H9 (cell line): ENCODE results near the gene DUSP7. TPM values are rescaled to one million over a fixed set of nuclear protein-coding genes. Genes with fewer than 3 reads are reported as not detected.

Experiments used
- DNase-seq: peaks from one replicate; pipeline ENCODE4 v3.0.0-alpha.2; 2017
- H2AFZ ChIP-seq: one replicate; pipeline ENCODE4 v1.6.1; 2013; ENCODE audit warnings: mild to moderate bottlenecking, low read length, control low read depth, moderate library complexity
- H2AK5ac ChIP-seq: 2 replicates; pipeline ENCODE4 v1.6.1; 2013; ENCODE audit warnings: low read length, control low read depth, mixed read lengths; ENCODE audit not compliant: insufficient read length
- H2BK120ac ChIP-seq: one replicate; pipeline ENCODE4 v1.6.1; 2013; ENCODE audit warnings: low read depth, mild to moderate bottlenecking, low read length, control low read depth, inconsistent platforms; ENCODE audit not compliant: poor library complexity, severe bottlenecking
- H2BK12ac ChIP-seq: 2 replicates; pipeline ENCODE4 v1.6.1; 2013; ENCODE audit warnings: low read length, control low read depth, mixed read lengths, low read depth; ENCODE audit not compliant: insufficient read length
- H2BK15ac ChIP-seq: 2 replicates; pipeline ENCODE4 v1.6.1; 2013; ENCODE audit warnings: low read depth, low read length, control low read depth
- H2BK20ac ChIP-seq: one replicate; pipeline ENCODE4 v1.6.1; 2013; ENCODE audit warnings: low read depth, mild to moderate bottlenecking, low read length, control low read depth, inconsistent platforms; ENCODE audit not compliant: poor library complexity, severe bottlenecking
- H2BK5ac ChIP-seq: 2 replicates; pipeline ENCODE4 v1.6.1; 2013; ENCODE audit warnings: low read length, control low read depth, mixed read lengths; ENCODE audit not compliant: insufficient read length
- H3K14ac ChIP-seq: 2 replicates; pipeline ENCODE4 v1.6.1; 2013; ENCODE audit warnings: low read length, control low read depth; ENCODE audit not compliant: insufficient read depth
- H3K18ac ChIP-seq: 2 replicates; pipeline ENCODE4 v1.6.1; 2013; ENCODE audit warnings: low read depth, mild to moderate bottlenecking, mixed read lengths, low read length, control low read depth; ENCODE audit not compliant: insufficient read length
- H3K23ac ChIP-seq: 2 replicates; pipeline ENCODE4 v1.6.1; 2013; ENCODE audit warnings: low read length, control low read depth, mixed read lengths, low read depth; ENCODE audit not compliant: insufficient read length
- H3K23me2 ChIP-seq: 2 replicates; pipeline ENCODE4 v1.6.1; 2013; ENCODE audit warnings: low read depth, mild to moderate bottlenecking, mixed read lengths, low read length, control low read depth; ENCODE audit not compliant: insufficient read length, poor library complexity, severe bottlenecking
- H3K27ac ChIP-seq: 2 replicates; pipeline ENCODE4 v1.5.1; 2013; ENCODE audit warnings: low read length, control low read depth, mixed read lengths, low read depth; ENCODE audit not compliant: insufficient read length
- H3K27me3 ChIP-seq: 2 replicates; pipeline ENCODE4 v1.6.1; 2013; ENCODE audit warnings: low read length, control low read depth, inconsistent platforms; ENCODE audit not compliant: insufficient read depth
- H3K4ac ChIP-seq: 2 replicates; pipeline ENCODE4 v1.6.1; 2013; ENCODE audit warnings: low read depth, mild to moderate bottlenecking, control low read depth, inconsistent platforms, low read length, moderate library complexity
- H3K4me1 ChIP-seq: 2 replicates; pipeline ENCODE4 v1.6.1; 2013; ENCODE audit warnings: low read length, control low read depth, inconsistent platforms; ENCODE audit not compliant: insufficient read depth
- H3K4me2 ChIP-seq: 2 replicates; pipeline ENCODE4 v1.6.1; 2013; ENCODE audit warnings: low read length, control low read depth, mixed read lengths; ENCODE audit not compliant: insufficient read length, insufficient read depth
- H3K56ac ChIP-seq: 2 replicates; pipeline ENCODE4 v1.6.1; 2013; ENCODE audit warnings: low read depth, mild to moderate bottlenecking, mixed read lengths, low read length, control low read depth; ENCODE audit not compliant: insufficient read length
- H3K79me1 ChIP-seq: 2 replicates; pipeline ENCODE4 v1.6.1; 2013; ENCODE audit warnings: low read depth, mild to moderate bottlenecking, moderate library complexity, low read length, control low read depth, inconsistent platforms; ENCODE audit not compliant: insufficient read depth, poor library complexity, severe bottlenecking
- H3K79me2 ChIP-seq: 2 replicates; pipeline ENCODE4 v1.6.1; 2013; ENCODE audit warnings: low read length, control low read depth, inconsistent platforms; ENCODE audit not compliant: insufficient read depth
- H3K9ac ChIP-seq: 2 replicates; pipeline ENCODE4 v1.6.1; 2013; ENCODE audit warnings: low read length, control low read depth, mixed read lengths; ENCODE audit not compliant: insufficient read length; ENCODE audit errors: extremely low read depth
- H3K9me3 ChIP-seq: one replicate; pipeline ENCODE4 v1.6.1; 2013; ENCODE audit warnings: low read depth, low read length, inconsistent platforms; ENCODE audit not compliant: control insufficient read depth
- H3T11ph ChIP-seq: one replicate; pipeline ENCODE4 v1.6.1; 2013; ENCODE audit warnings: mild to moderate bottlenecking, low read length, control low read depth, inconsistent platforms
- H4K20me1 ChIP-seq: one replicate; pipeline ENCODE4 v1.6.1; 2013; ENCODE audit not compliant: control insufficient read depth, insufficient read length, insufficient read depth
- H4K5ac ChIP-seq: 2 replicates; pipeline ENCODE4 v1.6.1; 2013; ENCODE audit warnings: low read depth, mild to moderate bottlenecking, mixed read lengths, low read length, control low read depth; ENCODE audit not compliant: insufficient read length
- H4K8ac ChIP-seq: replicated peaks from 2 replicates; pipeline ENCODE4 v1.6.1; 2013; ENCODE audit warnings: low read length, control low read depth, mixed read lengths, low read depth; ENCODE audit not compliant: insufficient read length
- H4K91ac ChIP-seq: 2 replicates; pipeline ENCODE4 v1.6.1; 2013; ENCODE audit warnings: low read depth, mild to moderate bottlenecking, moderate library complexity, mixed read lengths, low read length, control low read depth; ENCODE audit not compliant: insufficient read length
- H3K27ac Mint-ChIP-seq, 3 experiments: 2 replicates in 2 of 3; 3 replicates in 1 of 3; pipeline ENCODE4 v1.8.0; 2020 to 2021; ENCODE audit warnings: mixed read lengths in 3 of 3, mild to moderate bottlenecking in 1 of 3, moderate library complexity in 1 of 3
- H3K27me3 Mint-ChIP-seq: 2 replicates; pipeline ENCODE4 v1.8.0; 2021; ENCODE audit warnings: low read depth, mild to moderate bottlenecking, moderate library complexity, mixed read lengths
- H3K36me3 Mint-ChIP-seq, 3 experiments: 2 replicates in 2 of 3; 3 replicates in 1 of 3; pipeline ENCODE4 v1.8.0; 2020 to 2021; ENCODE audit warnings: low read depth in 3 of 3, mixed read lengths in 3 of 3; ENCODE audit not compliant: insufficient read depth in 1 of 3
- H3K4me1 Mint-ChIP-seq, 2 experiments: 2 replicates each; pipeline ENCODE4 v1.8.0; 2020; ENCODE audit warnings: mixed read lengths in 2 of 2
- H3K4me3 Mint-ChIP-seq, 2 experiments: 2 replicates in 1 of 2; 3 replicates in 1 of 2; pipeline ENCODE4 v1.8.0; 2020 to 2021; ENCODE audit warnings: mild to moderate bottlenecking in 2 of 2, mixed read lengths in 2 of 2, moderate library complexity in 1 of 2
- H3K9me3 Mint-ChIP-seq, 2 experiments: 2 replicates in 1 of 2; 3 replicates in 1 of 2; pipeline ENCODE4 v1.8.0; 2020; ENCODE audit warnings: mild to moderate bottlenecking in 2 of 2, mixed read lengths in 2 of 2, moderate library complexity in 1 of 2
- CTCF ChIP-seq: fragments of 200-600 bp; sonication (generic); conservative IDR thresholded peaks from 3 replicates; pipeline ENCODE4 v1.8.0; 2021; ENCODE audit warnings: antibody characterized with exemption, mild to moderate bottlenecking
- WGBS: extraction: QIAGEN DNeasy Blood & Tissue Kit; methylation state at CpG from one replicate; pipeline ENCODE4 v1.1.7; 2013; ENCODE audit warnings: missing lambda C conversion rate, low lambda C conversion rate, mixed read lengths; ENCODE audit not compliant: insufficient read length; ENCODE audit errors: extremely low coverage; 5-methylcytosine and 5-hydroxymethylcytosine counted together
- total RNA-seq: library from RNA; stranded (reverse); gene quantifications from 2 replicates; pipeline ENCODE4 v1.2.1, GENCODE V29; 2021

The DUSP7 gene
- total RNA-seq, 1 experiment from 2014 or later: 24.0 TPM

- H2BK5ac ChIP-seq: no peak overlapping the region
- peaks cover 2 to 5% of the 10 kb centered on the region in 2 experiments; a peak in 1 of 4 replicates for H3K4me1 Mint-ChIP-seq
Measured at GRCh38 chr3:52070724-52071621, 14.6 kb upstream of the DUSP7 start.

More at GRCh38 chr3:52070724-52071621, 14.6 kb upstream of the DUSP7 start:
- DNase-seq: no peak
- Histone ChIP-seq H3K9me3 (no peaks in the 10 kb centered on the region), H4K91ac (no peak overlapping the region), H3K4me2 (no peak overlapping the region), H3K56ac (no peak overlapping the region), H2BK20ac (no peak overlapping the region), H3K4ac (no peak overlapping the region), H3K9ac (no peak overlapping the region), H3K14ac (no peak overlapping the region), H4K8ac (no peak overlapping the region), H4K20me1 (no peaks in the 10 kb centered on the region), H3K18ac (no peak overlapping the region), H3K79me2 (no peaks in the 10 kb centered on the region), H3K23ac (no peak overlapping the region), H3K27me3 (no peaks in the 10 kb centered on the region), H3K4me1 (no peaks in the 10 kb centered on the region), H2BK120ac (no peak overlapping the region), H2AK5ac (no peak overlapping the region), H3K79me1 (no peaks in the 10 kb centered on the region), H2BK12ac (no peak overlapping the region), H2BK15ac (no peak overlapping the region), H2AFZ (no peak overlapping the region), H3K27ac (no peak overlapping the region), H3K23me2 (no peaks in the 10 kb centered on the region), H3T11ph (no peak overlapping the region), H4K5ac (no peak overlapping the region)
- no CpG with 5 or more reads among the region's 22 CpGs for WGBS
- no peaks in the 10 kb centered on the region for H3K9me3 Mint-ChIP-seq
- TF ChIP-seq CTCF: no peak
- no peak overlapping the region for H3K4me3 Mint-ChIP-seq
- H3K36me3 Mint-ChIP-seq: peaks cover 0 to 25% (median 19%) of the 10 kb centered on the region in 3 experiments; a peak in 5 of 7 replicates
- no peak overlapping the region; a peak in 2 of 7 replicates for H3K27ac Mint-ChIP-seq
- peaks cover 3% of the 10 kb centered on the region; the same call in 1 of the 2 replicates for H3K27me3 Mint-ChIP-seq
